Suprapubic skin (tissue), 4 donors: Measurements from ENCODE around the gene FCN2. TPM values are rescaled to one million over a fixed set of nuclear protein-coding genes. Genes with fewer than 3 reads are reported as not detected.

Source experiments
- DNase-seq, 2 donors: peaks; one replicate each; pipeline ENCODE4 v3.0.0-alpha.2; 2019; ENCODE audit warnings: low spot score in 2 of 2
- H3K27ac ChIP-seq: fragments of 200-600 bp; sonication (generic); one replicate; pipeline ENCODE4 v1.5.1; 2019
- H3K27me3 ChIP-seq: fragments of 200-600 bp; sonication (generic); one replicate; pipeline ENCODE4 v1.5.1; 2019
- H3K36me3 ChIP-seq: fragments of 200-600 bp; sonication (generic); one replicate; pipeline ENCODE4 v1.5.1; 2019
- H3K4me1 ChIP-seq: fragments of 200-600 bp; sonication (generic); one replicate; pipeline ENCODE4 v1.5.1; 2019
- H3K4me3 ChIP-seq: fragments of 200-600 bp; sonication (generic); one replicate; pipeline ENCODE4 v1.5.1; 2019; ENCODE audit warnings: mild to moderate bottlenecking
- H3K9me3 ChIP-seq: fragments of 200-600 bp; sonication (generic); one replicate; pipeline ENCODE4 v1.5.1; 2019
- EP300 ChIP-seq: sonication (generic); formaldehyde crosslinking; IDR thresholded peaks from one replicate; pipeline ENCODE4 v1.6.1; 2017; ENCODE audit warnings: antibody characterized with exemption
- POLR2A ChIP-seq, 2 donors: fragments of 450-650 bp; IDR thresholded peaks; one replicate each; pipeline ENCODE4 v1.6.1; 2017; ENCODE audit warnings: antibody characterized with exemption in 2 of 2, mild to moderate bottlenecking in 2 of 2, moderate library complexity in 2 of 2
- POLR2AphosphoS5 ChIP-seq, 3 donors: sonication (generic); formaldehyde crosslinking; IDR thresholded peaks; one replicate each; pipeline ENCODE4 v1.6.1; 2017; ENCODE audit warnings: antibody characterized with exemption in 3 of 3
- WGBS: methylation state at CpG from one replicate; pipeline ENCODE4 v1.1.5; 2018; 5-methylcytosine and 5-hydroxymethylcytosine counted together
- total RNA-seq, 4 donors: library from RNA; depleted of rRNA; stranded (reverse); fragments of >200 nt; gene quantifications; one replicate each; pipeline ENCODE4 v1.1.0, GENCODE V29; 2016
- TF ChIP-seq, protein P1 (sequence below), 2 donors: fragments of 200-600 bp in 1 of 2; fragments of 450-650 bp in 1 of 2; sonication (generic) in 1 of 2; IDR thresholded peaks; one replicate each; pipeline ENCODE4 v1.5.1; 2016 to 2019; ENCODE audit warnings: antibody characterized with exemption in 2 of 2, mild to moderate bottlenecking in 1 of 2, moderate library complexity in 1 of 2

FCN2 gene
- total RNA-seq, 4 donors from 2014 or later: 1.4 TPM; not detected in 3

DNA sequence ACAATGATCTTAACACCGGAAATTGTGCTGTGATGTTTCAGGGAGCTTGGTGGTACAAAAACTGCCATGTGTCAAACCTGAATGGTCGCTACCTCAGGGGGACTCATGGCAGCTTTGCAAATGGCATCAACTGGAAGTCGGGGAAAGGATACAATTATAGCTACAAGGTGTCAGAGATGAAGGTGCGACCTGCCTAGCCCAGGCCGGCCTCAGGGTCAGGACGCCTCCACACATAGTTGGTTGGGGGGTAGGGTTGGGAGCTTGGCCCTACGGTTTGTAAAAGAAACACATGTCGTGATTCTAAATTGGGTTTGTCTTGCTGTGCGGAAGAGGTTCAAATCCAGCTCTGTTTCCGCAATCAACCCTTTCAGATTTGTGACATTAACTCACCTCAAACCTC lies 6.6 kb downstream of the FCN2 start:
- Histone ChIP-seq H3K36me3 (no peaks in the 10 kb centered on the region), H3K4me3 (no peak overlapping the region), H3K4me1 (no peaks in the 10 kb centered on the region), H3K27ac (no peak overlapping the region), H3K9me3 (no peaks in the 10 kb centered on the region), H3K27me3 (no peaks in the 10 kb centered on the region)
- no peak for TF ChIP-seq EP300
- no peak for TF ChIP-seq POLR2A (IDR thresholded peaks at IDR 0.05)
- TF ChIP-seq, protein P1, sequence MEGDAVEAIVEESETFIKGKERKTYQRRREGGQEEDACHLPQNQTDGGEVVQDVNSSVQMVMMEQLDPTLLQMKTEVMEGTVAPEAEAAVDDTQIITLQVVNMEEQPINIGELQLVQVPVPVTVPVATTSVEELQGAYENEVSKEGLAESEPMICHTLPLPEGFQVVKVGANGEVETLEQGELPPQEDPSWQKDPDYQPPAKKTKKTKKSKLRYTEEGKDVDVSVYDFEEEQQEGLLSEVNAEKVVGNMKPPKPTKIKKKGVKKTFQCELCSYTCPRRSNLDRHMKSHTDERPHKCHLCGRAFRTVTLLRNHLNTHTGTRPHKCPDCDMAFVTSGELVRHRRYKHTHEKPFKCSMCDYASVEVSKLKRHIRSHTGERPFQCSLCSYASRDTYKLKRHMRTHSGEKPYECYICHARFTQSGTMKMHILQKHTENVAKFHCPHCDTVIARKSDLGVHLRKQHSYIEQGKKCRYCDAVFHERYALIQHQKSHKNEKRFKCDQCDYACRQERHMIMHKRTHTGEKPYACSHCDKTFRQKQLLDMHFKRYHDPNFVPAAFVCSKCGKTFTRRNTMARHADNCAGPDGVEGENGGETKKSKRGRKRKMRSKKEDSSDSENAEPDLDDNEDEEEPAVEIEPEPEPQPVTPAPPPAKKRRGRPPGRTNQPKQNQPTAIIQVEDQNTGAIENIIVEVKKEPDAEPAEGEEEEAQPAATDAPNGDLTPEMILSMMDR (IDR thresholded peaks at IDR 0.05): no peak
- TF ChIP-seq POLR2AphosphoS5 (IDR thresholded peaks at IDR 0.05): no peak
- DNase-seq: no peak
- 90% methylated on average over 9 of the region's 10 CpGs for WGBS

DNA sequence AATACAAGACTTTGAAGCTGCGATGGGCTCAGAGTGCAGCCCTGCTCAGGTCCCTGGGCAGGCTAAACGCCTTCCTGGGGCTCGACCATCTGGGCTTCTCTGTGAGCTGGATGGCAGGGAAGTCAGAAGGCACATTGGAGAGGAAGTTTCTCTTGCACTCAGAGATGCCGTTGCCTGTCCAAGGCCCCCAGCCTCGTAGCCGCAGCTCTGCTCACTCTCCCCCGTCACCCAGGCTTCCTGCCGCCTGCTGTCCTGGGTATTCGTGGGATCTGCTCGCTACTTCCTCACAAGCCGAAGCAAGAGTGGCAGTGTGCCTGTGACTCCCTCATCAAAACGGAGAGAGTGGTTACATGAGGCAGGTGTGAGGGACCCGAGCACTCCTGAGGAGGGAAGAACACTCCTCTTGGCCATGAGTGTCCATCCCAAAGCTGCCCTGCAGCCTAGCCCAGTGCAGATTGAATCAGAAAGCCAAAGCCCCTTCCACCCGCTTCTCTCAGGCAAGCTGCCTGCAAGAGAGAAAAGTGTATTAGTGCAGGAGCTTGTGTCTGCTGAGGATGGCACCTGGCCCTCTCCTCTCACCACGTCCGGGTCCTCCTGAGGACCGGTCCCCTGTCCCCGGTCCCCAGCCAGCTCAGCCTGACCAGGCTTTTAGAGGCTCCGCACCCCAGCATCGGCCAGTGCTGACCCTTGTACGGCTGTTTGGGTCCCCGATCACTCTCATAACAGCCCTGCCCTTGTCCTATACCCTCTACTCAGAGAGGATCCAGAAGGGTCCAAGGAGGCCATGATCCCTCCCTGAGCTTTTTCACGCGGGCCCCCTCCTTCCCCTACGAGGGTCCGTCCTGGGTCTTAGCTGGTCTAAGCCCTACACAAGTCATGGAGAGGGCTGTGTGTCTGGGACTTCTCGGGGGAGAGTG lies 7.3 kb downstream of the FCN2 start:
- no peak overlapping the region for H3K27ac ChIP-seq
- no peak for DNase-seq
- WGBS: 86% methylated on average over 22 of the region's 27 CpGs

DNA sequence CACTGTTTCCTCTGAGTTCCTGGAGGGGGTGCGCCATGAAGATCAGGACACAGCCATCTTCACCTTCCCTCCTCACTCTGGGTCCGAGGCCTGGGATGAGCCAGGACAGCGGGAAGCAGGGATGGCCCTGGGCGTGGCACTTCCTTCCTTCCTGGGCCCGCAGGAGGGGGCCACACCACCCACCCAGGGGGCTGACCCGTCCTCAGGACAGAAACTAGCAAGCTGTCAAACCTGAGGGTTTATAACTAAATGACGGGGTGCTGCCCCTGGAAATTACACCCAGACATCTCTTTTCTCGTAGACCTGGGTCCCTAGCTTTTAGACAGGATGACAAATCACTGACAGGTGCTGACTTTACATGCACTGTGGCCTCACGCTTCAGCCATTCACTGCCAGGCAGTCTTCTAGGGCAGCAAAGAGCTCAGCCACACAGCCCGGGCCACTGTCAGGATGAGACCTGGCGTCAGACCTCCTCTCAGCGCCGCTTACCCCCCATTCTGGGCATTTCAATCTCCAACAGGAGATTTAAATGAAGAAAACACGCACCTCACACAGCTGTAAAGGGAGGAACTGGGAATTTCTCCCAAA lies 8.1 kb downstream of the FCN2 start:
- H3K4me1 ChIP-seq: no peaks in the 10 kb centered on the region
- 86% methylated on average over 13 of the region's 14 CpGs for WGBS
- no peak overlapping the region for H3K4me3 ChIP-seq
- DNase-seq: no peak
- TF ChIP-seq POLR2AphosphoS5 (IDR thresholded peaks at IDR 0.05) (no peak), POLR2A (IDR thresholded peaks at IDR 0.05) (no peak), EP300 (no peak)
- TF ChIP-seq, protein P1 (IDR thresholded peaks at IDR 0.05): no peak
- no peaks in the 10 kb centered on the region for H3K9me3 ChIP-seq
- no peaks in the 10 kb centered on the region for H3K27me3 ChIP-seq
- H3K27ac ChIP-seq: no peak overlapping the region
- H3K36me3 ChIP-seq: no peaks in the 10 kb centered on the region

More for the DNA sequence above, 7.3 kb downstream of the FCN2 start:
- Histone ChIP-seq H3K36me3 (no peaks in the 10 kb centered on the region), H3K9me3 (no peaks in the 10 kb centered on the region), H3K4me3 (no peak overlapping the region), H3K27me3 (no peaks in the 10 kb centered on the region), H3K4me1 (no peaks in the 10 kb centered on the region)
- no peak for TF ChIP-seq POLR2A (IDR thresholded peaks at IDR 0.05)
- no peak for TF ChIP-seq EP300
- TF ChIP-seq, protein P1 (IDR thresholded peaks at IDR 0.05): no peak
- TF ChIP-seq POLR2AphosphoS5 (IDR thresholded peaks at IDR 0.05): no peak

DNA sequence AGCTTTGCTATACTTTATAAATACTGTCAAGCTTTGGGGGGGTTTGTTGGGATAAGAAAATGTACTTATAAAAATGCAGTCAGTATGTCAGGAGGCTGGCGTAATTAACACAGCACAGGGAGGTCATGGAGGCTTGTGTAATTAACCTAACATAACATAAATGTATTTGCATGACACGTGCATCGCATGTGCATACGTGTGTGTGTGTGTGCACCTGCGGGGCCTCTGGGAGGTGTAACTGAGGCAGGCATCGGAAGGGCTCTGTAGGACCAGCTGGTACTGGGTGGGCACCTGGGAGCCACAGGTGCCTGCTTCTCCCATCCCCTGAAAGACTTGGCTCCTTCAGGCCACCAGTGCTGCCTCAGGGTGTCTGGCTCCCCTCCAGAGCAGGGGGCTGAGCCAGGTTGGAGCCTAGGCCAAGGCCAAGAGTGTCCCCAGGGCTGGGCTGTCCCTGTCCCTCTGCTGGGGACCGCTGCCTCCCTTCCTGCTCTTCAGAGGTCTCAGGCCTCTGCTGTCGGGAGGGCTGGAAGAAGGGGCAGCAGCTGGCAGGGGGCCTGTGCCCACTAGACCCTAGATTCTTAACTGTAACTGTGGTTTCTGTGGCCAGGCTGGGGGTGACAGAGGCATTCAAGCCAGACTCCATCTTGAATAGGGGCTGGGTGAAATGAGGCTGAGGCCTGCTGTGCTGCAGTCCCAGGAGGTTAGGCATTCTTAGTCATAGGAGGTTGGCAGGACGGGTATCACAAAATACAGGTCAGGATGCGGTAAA lies 9.0 kb downstream of the FCN2 start:
- Histone ChIP-seq H3K36me3 (no peaks in the 10 kb centered on the region), H3K4me3 (no peak overlapping the region), H3K27ac (no peak overlapping the region), H3K27me3 (no peaks in the 10 kb centered on the region), H3K9me3 (no peaks in the 10 kb centered on the region), H3K4me1 (no peaks in the 10 kb centered on the region)
- TF ChIP-seq EP300: no peak
- no peak for TF ChIP-seq POLR2A (IDR thresholded peaks at IDR 0.05)
- TF ChIP-seq POLR2AphosphoS5 (IDR thresholded peaks at IDR 0.05): no peak
- TF ChIP-seq, protein P1 (IDR thresholded peaks at IDR 0.05): no peak
- no peak for DNase-seq
- 92% methylated on average over 8 of the region's 10 CpGs for WGBS

DNA sequence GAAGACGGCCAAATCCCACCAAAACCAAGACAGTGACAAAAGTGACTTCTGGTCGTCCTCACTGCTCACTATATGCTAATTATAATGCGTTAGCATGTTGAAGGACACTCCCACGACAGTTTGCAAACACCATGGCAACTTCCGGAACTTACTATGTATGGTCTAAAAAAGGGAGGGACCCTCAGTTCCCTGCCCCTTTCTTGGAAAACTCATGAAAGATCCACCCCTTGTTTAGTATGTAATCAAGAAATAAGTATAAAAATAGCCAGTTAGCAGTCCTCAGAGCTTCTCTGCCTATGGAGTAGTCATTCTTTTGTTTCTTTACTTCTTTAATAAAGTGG lies 9.5 kb downstream of the FCN2 start:
- no peaks in the 10 kb centered on the region for H3K27me3 ChIP-seq
- H3K27ac ChIP-seq: no peak overlapping the region
- no peaks in the 10 kb centered on the region for H3K36me3 ChIP-seq
- H3K4me3 ChIP-seq: no peak overlapping the region
- H3K9me3 ChIP-seq: no peaks in the 10 kb centered on the region
- 79% methylated on average over 5 of the region's 5 CpGs for WGBS
- TF ChIP-seq POLR2A (IDR thresholded peaks at IDR 0.05): no peak
- TF ChIP-seq, protein P1 (IDR thresholded peaks at IDR 0.05): no peak
- no peak for TF ChIP-seq EP300
- TF ChIP-seq POLR2AphosphoS5 (IDR thresholded peaks at IDR 0.05): no peak
- no peak for DNase-seq
- peaks cover 2% of the 10 kb centered on the region for H3K4me1 ChIP-seq
